ENCODE data around the gene NPAS3.

DNA sequence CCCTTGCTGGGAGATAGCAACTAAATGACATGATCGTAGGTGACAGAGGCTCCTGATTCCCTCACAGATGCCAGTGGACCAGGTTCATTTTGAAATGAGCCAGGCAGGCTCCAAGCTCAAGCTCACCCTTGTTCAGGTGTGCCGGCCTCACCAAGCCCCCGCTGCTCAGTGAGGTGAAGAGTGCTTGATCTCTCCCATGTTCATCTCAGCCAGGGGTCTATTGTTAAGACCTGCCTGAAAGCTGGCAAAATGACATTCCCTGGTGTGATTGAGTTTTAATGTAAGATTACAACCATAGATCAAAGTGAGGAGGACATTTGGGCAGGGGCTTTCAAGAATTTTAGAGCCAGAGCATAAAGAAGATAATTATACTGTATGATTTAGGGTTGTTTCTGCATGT is 514.3 kb downstream of the NPAS3 start:
- TF ChIP-seq, protein P1, sequence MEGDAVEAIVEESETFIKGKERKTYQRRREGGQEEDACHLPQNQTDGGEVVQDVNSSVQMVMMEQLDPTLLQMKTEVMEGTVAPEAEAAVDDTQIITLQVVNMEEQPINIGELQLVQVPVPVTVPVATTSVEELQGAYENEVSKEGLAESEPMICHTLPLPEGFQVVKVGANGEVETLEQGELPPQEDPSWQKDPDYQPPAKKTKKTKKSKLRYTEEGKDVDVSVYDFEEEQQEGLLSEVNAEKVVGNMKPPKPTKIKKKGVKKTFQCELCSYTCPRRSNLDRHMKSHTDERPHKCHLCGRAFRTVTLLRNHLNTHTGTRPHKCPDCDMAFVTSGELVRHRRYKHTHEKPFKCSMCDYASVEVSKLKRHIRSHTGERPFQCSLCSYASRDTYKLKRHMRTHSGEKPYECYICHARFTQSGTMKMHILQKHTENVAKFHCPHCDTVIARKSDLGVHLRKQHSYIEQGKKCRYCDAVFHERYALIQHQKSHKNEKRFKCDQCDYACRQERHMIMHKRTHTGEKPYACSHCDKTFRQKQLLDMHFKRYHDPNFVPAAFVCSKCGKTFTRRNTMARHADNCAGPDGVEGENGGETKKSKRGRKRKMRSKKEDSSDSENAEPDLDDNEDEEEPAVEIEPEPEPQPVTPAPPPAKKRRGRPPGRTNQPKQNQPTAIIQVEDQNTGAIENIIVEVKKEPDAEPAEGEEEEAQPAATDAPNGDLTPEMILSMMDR (conservative IDR thresholded peaks at IDR 0.05; ENCODE audit: low read length) = no peak
- no peak for TF ChIP-seq EZH2phosphoT487 (IDR thresholded peaks at IDR 0.05; ENCODE audit: borderline replicate concordance, low read depth, low read length)
